Spinal cord (tissue), 10 donors: Measurements from ENCODE around the gene ZNF385C. TPM values are rescaled to one million over a fixed set of nuclear protein-coding genes. Genes with fewer than 3 reads are reported as not detected.
"Not testable (repeated sequence)": the region's sequence is repeated elsewhere in the genome, so short reads cannot be mapped to it uniquely, and the experiment has no call there.

ENCODE experiments used
- DNase-seq, 6 donors: peaks; one replicate each; pipeline versions ENCODE4 v3.0.0 to v3.0.0-alpha.2; 2013 to 2015; ENCODE audit warnings: low spot score in 6 of 6, low read depth in 4 of 6
- H3K27ac ChIP-seq: one replicate; pipeline ENCODE4 v1.5.1; 2013; ENCODE audit warnings: low read depth, low read length, control low read depth
- H3K27me3 ChIP-seq: one replicate; pipeline ENCODE4 v1.6.1; 2013; ENCODE audit warnings: low read length; ENCODE audit not compliant: control insufficient read depth, insufficient read depth
- H3K36me3 ChIP-seq: one replicate; pipeline ENCODE4 v1.6.1; 2013; ENCODE audit warnings: low read length; ENCODE audit not compliant: control insufficient read depth, insufficient read depth
- H3K4me1 ChIP-seq: one replicate; pipeline ENCODE4 v1.6.1; 2013; ENCODE audit warnings: low read length; ENCODE audit not compliant: control insufficient read depth, insufficient read depth
- H3K4me3 ChIP-seq: one replicate; pipeline ENCODE4 v1.5.1; 2013; ENCODE audit warnings: low read depth, low read length, control low read depth
- H3K9me3 ChIP-seq: one replicate; pipeline ENCODE4 v1.6.1; 2013; ENCODE audit warnings: low read length; ENCODE audit not compliant: control insufficient read depth, insufficient read depth
- WGBS: methylation state at CpG from one replicate; pipeline ENCODE4 v1.1.5; 2013; ENCODE audit warnings: missing lambda C conversion rate; ENCODE audit not compliant: insufficient coverage; 5-methylcytosine and 5-hydroxymethylcytosine counted together
- long read RNA-seq, 4 donors: transcript quantifications; one replicate each; lab custom pipeline, GENCODE V29; 2026
- polyA plus RNA-seq, 2 donors: library from polyadenylated mRNA; unstranded; fragments of 120-200 nt; gene quantifications; one replicate each; pipeline ENCODE4 v1.2.1, GENCODE V29; 2013; ENCODE audit not compliant: insufficient read length in 2 of 2
- total RNA-seq, 2 donors: library from RNA; depleted of rRNA in 1 of 2; stranded (reverse); fragments of 120-200 nt in 1 of 2; fragments of >200 nt in 1 of 2; gene quantifications; one replicate each; pipeline versions ENCODE4 v1.2.3 to v1.2.4, GENCODE V29; 2013 to 2014
- donor health status: healthy.

Gene ZNF385C
- total RNA-seq (1 to 10 TPM in 1 of 2 donors, under 1 TPM in 1; 0.50 to 3.3 TPM), polyA plus RNA-seq (1 to 10 TPM; 4.4 to 7.3 TPM)
- long read RNA-seq, donor 1 = 0 reads
- long read RNA-seq, donor 2 = 0 reads
- long read RNA-seq, donor 3 = 0 reads
- long read RNA-seq, donor 4 = 0 reads

- no peaks in the 10 kb centered on the region for H3K9me3 ChIP-seq
- no peak within 1 kb of the TSS for H3K4me3 ChIP-seq
- H3K27ac ChIP-seq = no peak within 1 kb of the TSS
- WGBS = 8% methylated on average over 38 of the region's 52 CpGs
- no peaks in the 10 kb centered on the region for H3K36me3 ChIP-seq
- no peak for DNase-seq
- peaks cover 20% of the 10 kb centered on the region for H3K4me1 ChIP-seq
- peaks cover 29% of the 10 kb centered on the region for H3K27me3 ChIP-seq
These were observed at the start of gene ZNF385C for GRCh38 chr17:42097691-42098631. ZNF385C (minus strand) TSS chr17:42098473; CDS start chr17:42063056, 35,417 bp downstream.

GRCh38 chr17:42146911-42147607, 48.8 kb upstream of the ZNF385C start:
- no peak for DNase-seq
- no peak overlapping the region for H3K27ac ChIP-seq
- no peaks in the 10 kb centered on the region for H3K9me3 ChIP-seq
- H3K4me1 ChIP-seq = peaks cover 8% of the 10 kb centered on the region
- H3K36me3 ChIP-seq = peaks cover 38% of the 10 kb centered on the region
- 92% methylated on average over 8 of the region's 13 CpGs for WGBS
- no peaks in the 10 kb centered on the region for H3K27me3 ChIP-seq
- no peak overlapping the region for H3K4me3 ChIP-seq

GRCh38 chr17:42143138-42143537, 44.9 kb upstream of the ZNF385C start:
- 96% methylated on average over 4 of the region's 4 CpGs for WGBS
- peaks cover 26% of the 10 kb centered on the region for H3K36me3 ChIP-seq
- peaks cover 25% of the 10 kb centered on the region for H3K4me1 ChIP-seq
- not testable (repeated sequence) for H3K27ac ChIP-seq, H3K27me3 ChIP-seq, DNase-seq, H3K9me3 ChIP-seq, H3K4me3 ChIP-seq

- Histone ChIP-seq H3K9me3 (no peaks in the 10 kb centered on the region), H3K4me1 (peaks cover 26% of the 10 kb centered on the region), H3K36me3 (peaks cover 19% of the 10 kb centered on the region), H3K27ac (no peak overlapping the region), H3K27me3 (no peaks in the 10 kb centered on the region), H3K4me3 (no peak overlapping the region)
- DNase-seq = peak in 1 of 6 donors; percentile 15
- WGBS = 74% methylated on average over 7 of the region's 7 CpGs
These were observed 44.2 kb upstream of the ZNF385C start for GRCh38 chr17:42142371-42142896.

- peaks cover 17% of the 10 kb centered on the region for H3K36me3 ChIP-seq
- H3K4me1 ChIP-seq = peaks cover 26% of the 10 kb centered on the region
- no peaks in the 10 kb centered on the region for H3K27me3 ChIP-seq
- 71% methylated on average over 8 of the region's 8 CpGs for WGBS
- no peaks in the 10 kb centered on the region for H3K9me3 ChIP-seq
- DNase-seq = no peak
- no peak overlapping the region for H3K4me3 ChIP-seq
- no peak overlapping the region for H3K27ac ChIP-seq
These were observed 43.1 kb upstream of the ZNF385C start for GRCh38 chr17:42141382-42141781.

- WGBS = 100% methylated on average over 4 of the region's 7 CpGs
- H3K27me3 ChIP-seq, DNase-seq: not testable (repeated sequence)
These were observed 42.4 kb upstream of the ZNF385C start for GRCh38 chr17:42140690-42141089.

GRCh38 chr17:42138749-42139492, 40.6 kb upstream of the ZNF385C start:
- DNase-seq = no peak
- Histone ChIP-seq H3K4me1 (peaks cover 27% of the 10 kb centered on the region), H3K36me3 (peaks cover 10% of the 10 kb centered on the region), H3K27ac (no peak overlapping the region), H3K9me3 (no peaks in the 10 kb centered on the region), H3K27me3 (no peaks in the 10 kb centered on the region), H3K4me3 (no peak overlapping the region)
- 84% methylated on average over 6 of the region's 7 CpGs for WGBS

More at GRCh38 chr17:42140690-42141089, 42.4 kb upstream of the ZNF385C start:
- peaks cover 17% of the 10 kb centered on the region for H3K36me3 ChIP-seq
- not testable (repeated sequence) for H3K27ac ChIP-seq, H3K9me3 ChIP-seq, H3K4me3 ChIP-seq
- peaks cover 26% of the 10 kb centered on the region for H3K4me1 ChIP-seq

GRCh38 chr17:42136654-42137051, 38.4 kb upstream of the ZNF385C start:
- Histone ChIP-seq H3K9me3 (no peaks in the 10 kb centered on the region), H3K4me1 (peaks cover 36% of the 10 kb centered on the region)
- 100% methylated on average over 2 of the region's 3 CpGs for WGBS

More at GRCh38 chr17:42136654-42137051, 38.4 kb upstream of the ZNF385C start:
- no peak overlapping the region for H3K27ac ChIP-seq
- DNase-seq = no peak
- H3K27me3 ChIP-seq = no peaks in the 10 kb centered on the region
- H3K36me3 ChIP-seq = peaks cover 3% of the 10 kb centered on the region
- no peak overlapping the region for H3K4me3 ChIP-seq
